Measurements from ENCODE around the gene PLXNA4. TPM values are rescaled to one million over a fixed set of nuclear protein-coding genes. Genes with fewer than 3 reads are reported as not detected.

The PLXNA4 gene
- total and polyA plus RNA-seq, 2 donors (not counting 1 experiment from before 2014, with no cell fraction given): not detected

GRCh38 chr7:132386201-132386681, 190.0 kb downstream of the PLXNA4 start:
- Histone ChIP-seq H3K4me3 (ENCODE audit: control extremely low read depth in 1 of 5, extremely low read depth in 1 of 5, insufficient read depth in 1 of 5, low read depth in 2 of 5, low read length in 4 of 5) (no peak overlapping the region), H3K79me2 (ENCODE audit: control insufficient read depth, insufficient read depth, low read length) (no peaks in the 10 kb centered on the region), H3K36me3 (replicated peaks in 1 of 2; ENCODE audit: control extremely low read depth in 1 of 2, control insufficient read depth in 1 of 2, extremely low read depth in 1 of 2, insufficient read depth in 2 of 2, low read length in 1 of 2) (no peaks in the 10 kb centered on the region), H2AFZ (ENCODE audit: insufficient read depth, low read depth, low read length, poor library complexity, severe bottlenecking) (no peak overlapping the region), H3K9ac (ENCODE audit: low read length) (no peak overlapping the region), H3K27me3 (replicated peaks in 1 of 4; ENCODE audit: control extremely low read depth in 1 of 4, control insufficient read depth in 3 of 4, insufficient read depth in 4 of 4, low read length in 3 of 4) (no peaks in the 10 kb centered on the region), H3K9me3 (ENCODE audit: control extremely low read depth in 1 of 3, control insufficient read depth in 2 of 3, insufficient read depth in 1 of 3, low read length in 2 of 3) (no peaks in the 10 kb centered on the region), H3K4me1 (ENCODE audit: control insufficient read depth in 2 of 2, insufficient read depth in 2 of 2, low read length in 2 of 2) (no peaks in the 10 kb centered on the region), H3K4me2 (replicated peaks; ENCODE audit: low read depth, low read length, poor library complexity, severe bottlenecking) (no peak overlapping the region), H3K27ac (ENCODE audit: low read length in 2 of 2) (no peak overlapping the region), H4K20me1 (ENCODE audit: control insufficient read depth, insufficient read depth, low read length, poor library complexity, severe bottlenecking) (no peaks in the 10 kb centered on the region)
- ATAC-seq (ENCODE audit: low read depth): no peak
- TF ChIP-seq CTCF (IDR thresholded peaks at IDR 0.05) (no peak), EZH2 (IDR thresholded peaks at IDR 0.05; ENCODE audit: borderline replicate concordance, insufficient read depth, low read depth, low read length, poor library complexity, severe bottlenecking) (no peak)
- no peak for DNase-seq
- intact Hi-C loops (cut with micrococcal nuclease): no loop called here
- POLR2A ChIA-PET: no interaction called here
- Mint-ChIP-seq H3K27ac (no peak overlapping the region), H3K27me3 (peaks cover 3% of the 10 kb centered on the region), H3K4me3 (no peak overlapping the region), H3K4me1 (no peaks in the 10 kb centered on the region), H3K9me3 (ENCODE audit: insufficient read depth) (no peaks in the 10 kb centered on the region)
- CTCF ChIA-PET: no interaction called here
- 64% methylated on average over 10 of the region's 10 CpGs for WGBS (ENCODE audit: insufficient coverage)

- Histone ChIP-seq H3K27me3 (replicated peaks in 1 of 4; ENCODE audit: control extremely low read depth in 1 of 4, control insufficient read depth in 3 of 4, insufficient read depth in 4 of 4, low read length in 3 of 4) (no peaks in the 10 kb centered on the region), H3K27ac (ENCODE audit: low read length in 2 of 2) (no peak overlapping the region), H4K20me1 (ENCODE audit: control insufficient read depth, insufficient read depth, low read length, poor library complexity, severe bottlenecking) (no peaks in the 10 kb centered on the region), H3K36me3 (replicated peaks in 1 of 2; ENCODE audit: control extremely low read depth in 1 of 2, control insufficient read depth in 1 of 2, extremely low read depth in 1 of 2, insufficient read depth in 2 of 2, low read length in 1 of 2) (no peaks in the 10 kb centered on the region), H3K9ac (ENCODE audit: low read length) (no peak overlapping the region), H3K9me3 (ENCODE audit: control extremely low read depth in 1 of 3, control insufficient read depth in 2 of 3, insufficient read depth in 1 of 3, low read length in 2 of 3) (peaks cover 0 to under 1% (median 0%) of the 10 kb centered on the region in 3 donors), H3K4me3 (ENCODE audit: control extremely low read depth in 1 of 5, extremely low read depth in 1 of 5, insufficient read depth in 1 of 5, low read depth in 2 of 5, low read length in 4 of 5) (no peak overlapping the region), H3K79me2 (ENCODE audit: control insufficient read depth, insufficient read depth, low read length) (no peaks in the 10 kb centered on the region), H3K4me1 (ENCODE audit: control insufficient read depth in 2 of 2, insufficient read depth in 2 of 2, low read length in 2 of 2) (no peaks in the 10 kb centered on the region), H2AFZ (ENCODE audit: insufficient read depth, low read depth, low read length, poor library complexity, severe bottlenecking) (no peak overlapping the region), H3K4me2 (replicated peaks; ENCODE audit: low read depth, low read length, poor library complexity, severe bottlenecking) (no peak overlapping the region)
- POLR2A ChIA-PET: no interaction called here
- no peak for DNase-seq
- Mint-ChIP-seq H3K9me3 (ENCODE audit: insufficient read depth) (no peaks in the 10 kb centered on the region), H3K4me3 (no peak overlapping the region), H3K4me1 (no peaks in the 10 kb centered on the region), H3K27me3 (peaks cover 3% of the 10 kb centered on the region), H3K27ac (no peak overlapping the region)
- intact Hi-C loops (cut with micrococcal nuclease): no loop called here
- TF ChIP-seq CTCF (IDR thresholded peaks at IDR 0.05) (no peak), EZH2 (IDR thresholded peaks at IDR 0.05; ENCODE audit: borderline replicate concordance, insufficient read depth, low read depth, low read length, poor library complexity, severe bottlenecking) (no peak)
- no peak for ATAC-seq (ENCODE audit: low read depth)
- CTCF ChIA-PET: no interaction called here
- WGBS (ENCODE audit: insufficient coverage): no CpG with 5 or more reads among the region's 2 CpGs
These were observed 192.3 kb downstream of the PLXNA4 start for GRCh38 chr7:132383962-132384361.

Data from B cell (primary cell).